Sigmoid colon (tissue), 7 donors: Measurements from ENCODE around the gene MED26. TPM values are rescaled to one million over a fixed set of nuclear protein-coding genes. Genes with fewer than 3 reads are reported as not detected.
A peak's percentile ranks its signal among the peaks of the same experiment; 100 is the strongest.

Source experiments
- DNase-seq: peaks from one replicate; pipeline ENCODE4 v3.0.0-alpha.2; 2019
- H3K27ac ChIP-seq, 4 donors: fragments of 200-600 bp; sonication (generic); one replicate each; pipeline ENCODE4 v1.5.1; 2016 to 2019; ENCODE audit warnings: mild to moderate bottlenecking in 1 of 4
- H3K27me3 ChIP-seq, 3 donors: fragments of 200-600 bp; sonication (generic); one replicate each; pipeline ENCODE4 v1.5.1; 2019; ENCODE audit warnings: mild to moderate bottlenecking in 1 of 3
- H3K36me3 ChIP-seq, 4 donors: fragments of 200-600 bp; sonication (generic); one replicate each; pipeline ENCODE4 v1.5.1; 2016 to 2019
- H3K4me1 ChIP-seq, 4 donors: fragments of 200-600 bp; sonication (generic); one replicate each; pipeline ENCODE4 v1.5.1; 2017 to 2019
- H3K4me3 ChIP-seq, 4 donors: fragments of 200-600 bp; sonication (generic); one replicate each; pipeline ENCODE4 v1.5.1; 2017 to 2019; ENCODE audit warnings: mild to moderate bottlenecking in 2 of 4, moderate library complexity in 1 of 4
- H3K9me3 ChIP-seq, 4 donors: fragments of 200-600 bp in 3 of 4; sonication (generic) in 3 of 4; one replicate each; pipeline versions ENCODE4 v1.5.1 to v1.6.1; 2013 to 2019
- CTCF ChIP-seq, 4 experiments: fragments of 450-650 bp in 3 of 4; fragments of 200-600 bp in 1 of 4; IDR thresholded peaks; one replicate each; pipeline ENCODE4 v1.5.1; 2016 to 2019; ENCODE audit warnings: antibody characterized with exemption in 4 of 4, mild to moderate bottlenecking in 3 of 4, moderate library complexity in 2 of 4
- EP300 ChIP-seq, 4 donors: sonication (generic); formaldehyde crosslinking; IDR thresholded peaks; one replicate each; pipeline ENCODE4 v1.6.1; 2017; ENCODE audit warnings: antibody characterized with exemption in 4 of 4
- POLR2A ChIP-seq, 2 donors: fragments of 450-650 bp; IDR thresholded peaks; one replicate each; pipeline ENCODE4 v1.6.1; 2016; ENCODE audit warnings: antibody characterized with exemption in 2 of 2, mild to moderate bottlenecking in 2 of 2, moderate library complexity in 2 of 2
- POLR2AphosphoS5 ChIP-seq, 4 donors: sonication (generic); formaldehyde crosslinking; IDR thresholded peaks; one replicate each; pipeline ENCODE4 v1.6.1; 2017; ENCODE audit warnings: antibody characterized with exemption in 4 of 4
- WGBS, 2 donors: extraction: QIAGEN DNeasy Blood & Tissue Kit; methylation state at CpG; one replicate each; pipeline ENCODE4 v1.1.7; 2013; 5-methylcytosine and 5-hydroxymethylcytosine counted together
- intact Hi-C: fragments of 100-400 bp; cut with DNase I; formaldehyde crosslinking; loops from one replicate; pipeline ENCODE4 v1.15.1; 2023
- polyA plus RNA-seq, 3 donors: library from polyadenylated mRNA; stranded (reverse); fragments of 200-250 nt; gene quantifications; one replicate each; pipeline ENCODE4 v1.2.3, GENCODE V29; 2013
- total RNA-seq, 4 donors: library from RNA; depleted of rRNA; stranded (reverse); fragments of >200 nt; gene quantifications; one replicate each; pipeline ENCODE4 v1.1.0, GENCODE V29; 2016
- donor health status: healthy with polysubstance abuse.
- donor health status: Bipolar disorder and iron deficiency.
- donor health status: healthy.

Gene MED26
- total and polyA plus RNA-seq, 7 donors, result 3.0 to 7.9 (median 5.4) TPM

- no peak for TF ChIP-seq CTCF (IDR thresholded peaks at IDR 0.05)
- TF ChIP-seq POLR2AphosphoS5 (IDR thresholded peaks at IDR 0.05), result no peak
- TF ChIP-seq POLR2A (IDR thresholded peaks at IDR 0.05), result no peak
- no peak for TF ChIP-seq EP300 (IDR thresholded peaks at IDR 0.05)
- no peak for DNase-seq
- WGBS, 2 donors, result 90 to 91% methylated on average over 48 of the region's 48 CpGs
- Histone ChIP-seq H3K27me3 (no peaks in the 10 kb centered on the region), H3K9me3 (no peaks in the 10 kb centered on the region), H3K36me3 (peaks cover 9 to 52% (median 24%) of the 10 kb centered on the region in 4 donors), H3K4me1 (peaks cover 0 to 30% (median 27%) of the 10 kb centered on the region in 4 donors), H3K4me3 (no peak overlapping the region), H3K27ac (no peak overlapping the region)
- intact Hi-C loops, result no loop called here
Measured at GRCh38 chr19:16575861-16576689, 51.9 kb downstream of the MED26 start.

GRCh38 chr19:16575282-16575681, 52.7 kb downstream of the MED26 start:
- Histone ChIP-seq H3K9me3 (no peaks in the 10 kb centered on the region), H3K36me3 (peaks cover 9 to 52% (median 24%) of the 10 kb centered on the region in 4 donors), H3K4me1 (peaks cover 0 to 38% (median 34%) of the 10 kb centered on the region in 4 donors), H3K27me3 (no peaks in the 10 kb centered on the region), H3K27ac (no peak overlapping the region), H3K4me3 (no peak overlapping the region)
- TF ChIP-seq EP300 (IDR thresholded peaks at IDR 0.05) (no peak), POLR2AphosphoS5 (IDR thresholded peaks at IDR 0.05) (no peak), POLR2A (IDR thresholded peaks at IDR 0.05) (no peak), CTCF (IDR thresholded peaks at IDR 0.05) (no peak)
- DNase-seq, result no peak
- WGBS, 2 donors, result 90 to 93% methylated on average over 2 of the region's 2 CpGs
- intact Hi-C loops, result no loop called here

- Histone ChIP-seq H3K27ac (no peak overlapping the region), H3K27me3 (no peaks in the 10 kb centered on the region), H3K4me3 (no peak overlapping the region), H3K36me3 (peaks cover 9 to 40% (median 27%) of the 10 kb centered on the region in 4 donors), H3K4me1 (peaks cover 0 to 44% (median 37%) of the 10 kb centered on the region in 4 donors), H3K9me3 (no peaks in the 10 kb centered on the region)
- no peak for TF ChIP-seq CTCF (IDR thresholded peaks at IDR 0.05)
- TF ChIP-seq POLR2AphosphoS5 (IDR thresholded peaks at IDR 0.05), result no peak
- no peak for DNase-seq
- intact Hi-C loops, result loop anchor here (5.0 kb wide), 2 partner anchors 33 to 88 kb away; partner anchors contain the start of genes SMIM7 and TMEM38A
Measured at GRCh38 chr19:16573925-16574324, 54.1 kb downstream of the MED26 start.

GRCh38 chr19:16573296-16573695, 54.7 kb downstream of the MED26 start:
- Histone ChIP-seq H3K27me3 (no peaks in the 10 kb centered on the region), H3K4me3 (peak overlapping the region; percentile 69 to 97 (median 92)), H3K36me3 (peaks cover 9 to 35% (median 27%) of the 10 kb centered on the region in 4 donors), H3K27ac (peak overlapping the region; percentile 83 to 92 (median 89)), H3K9me3 (no peaks in the 10 kb centered on the region), H3K4me1 (peaks cover 0 to 44% (median 37%) of the 10 kb centered on the region in 4 donors)
- intact Hi-C loops, result loop anchor here (5.0 kb wide), 2 partner anchors 34 to 89 kb away; partner anchors contain the start of genes SMIM7 and TMEM38A
- WGBS, 2 donors, result 69 to 70% methylated on average over 13 of the region's 13 CpGs
- DNase-seq, result no peak
- TF ChIP-seq EP300 (IDR thresholded peaks at IDR 0.05) (no peak), POLR2A (IDR thresholded peaks at IDR 0.05) (no peak), CTCF (IDR thresholded peaks at IDR 0.05) (no peak), POLR2AphosphoS5 (IDR thresholded peaks at IDR 0.05) (no peak)
